IMR-90 (cell line): ENCODE measurements around the gene NPR2. TPM values are rescaled to one million over a fixed set of nuclear protein-coding genes. Genes with fewer than 3 reads are reported as not detected.

Source experiments
- ATAC-seq: fragments of 200-7000 bp; cut with Tn5 transposase; 2 replicates; pipeline ENCODE4 v1.9.1; 2020; ENCODE audit warnings: low read depth, mild to moderate bottlenecking, moderate library complexity
- BruUV-seq: library from RNA; stranded (reverse); fragments of 400-500 nt; replicated peaks from 2 replicates; lab custom pipeline; 2021; lab: Mats Ljungman, UMichigan
- CTCF ChIA-PET: fragments of 300-600 bp; formaldehyde crosslinking; extraction: SDS; loops from one replicate; lab custom pipeline; 2021; ENCODE audit warnings: antibody characterized with exemption; lab: Yijun Ruan, JAX
- POLR2A ChIA-PET: fragments of 300-600 bp; sonication (Branson Sonifier 250); formaldehyde crosslinking; loops from one replicate; lab custom pipeline; 2022; ENCODE audit warnings: antibody characterized with exemption; ENCODE audit not compliant: unreplicated experiment; lab: Charles Lee
- DNase-seq: peaks from one replicate; pipeline ENCODE4 v3.0.0; 2013
- H2AFZ ChIP-seq: replicated peaks from 2 replicates; pipeline ENCODE3; 2013; ENCODE audit warnings: low read length, mild to moderate bottlenecking; ENCODE audit not compliant: poor library complexity
- H2AK5ac ChIP-seq: 2 replicates; pipeline ENCODE4 v1.6.1; 2013; ENCODE audit warnings: low read depth, low read length, inconsistent platforms
- H2AK9ac ChIP-seq: replicated peaks from 2 replicates; pipeline ENCODE3; 2013; ENCODE audit warnings: mild to moderate bottlenecking, low read depth, low read length, moderate library complexity; ENCODE audit not compliant: poor library complexity
- H2BK120ac ChIP-seq: 2 replicates; pipeline ENCODE4 v1.6.1; 2013; ENCODE audit warnings: low read depth, low read length, inconsistent platforms
- H2BK15ac ChIP-seq: 3 replicates; pipeline ENCODE4 v1.6.1; 2013; ENCODE audit warnings: low read depth, low read length, inconsistent platforms
- H2BK20ac ChIP-seq: 2 replicates; pipeline ENCODE4 v1.6.1; 2013; ENCODE audit warnings: low read depth, mild to moderate bottlenecking, inconsistent platforms, low read length, moderate library complexity
- H2BK5ac ChIP-seq: 2 replicates; pipeline ENCODE4 v1.6.1; 2013; ENCODE audit warnings: mild to moderate bottlenecking, low read depth, low read length, inconsistent platforms; ENCODE audit not compliant: poor library complexity, severe bottlenecking
- H3K14ac ChIP-seq: replicated peaks from 2 replicates; pipeline ENCODE4 v1.6.1; 2013; ENCODE audit warnings: low read depth, low read length, inconsistent platforms
- H3K18ac ChIP-seq: 2 replicates; pipeline ENCODE4 v1.6.1; 2013; ENCODE audit warnings: low read depth, low read length, control low read depth
- H3K23ac ChIP-seq: 2 replicates; pipeline ENCODE4 v1.6.1; 2013; ENCODE audit warnings: low read depth, low read length, inconsistent platforms
- H3K27ac ChIP-seq: 2 replicates; pipeline ENCODE4 v1.5.1; 2013; ENCODE audit warnings: mild to moderate bottlenecking, control low read depth, low read length; ENCODE audit not compliant: insufficient read depth
- H3K27me3 ChIP-seq: 2 replicates; pipeline ENCODE4 v1.6.1; 2013; ENCODE audit warnings: low read length; ENCODE audit not compliant: control insufficient read depth, insufficient read depth
- H3K36me3 ChIP-seq: 2 replicates; pipeline ENCODE4 v1.6.1; 2013; ENCODE audit warnings: low read length, mixed read lengths; ENCODE audit not compliant: control insufficient read depth, insufficient read depth
- H3K4ac ChIP-seq: 2 replicates; pipeline ENCODE4 v1.6.1; 2013; ENCODE audit warnings: low read depth, low read length, inconsistent platforms
- H3K4me1 ChIP-seq: 2 replicates; pipeline ENCODE4 v1.6.1; 2013; ENCODE audit warnings: low read length, mixed read lengths; ENCODE audit not compliant: control insufficient read depth, insufficient read depth
- H3K4me2 ChIP-seq: 2 replicates; pipeline ENCODE4 v1.6.1; 2013; ENCODE audit warnings: low read depth, mild to moderate bottlenecking, control low read depth, low read length, moderate library complexity
- H3K4me3 ChIP-seq: 2 replicates; pipeline ENCODE4 v1.5.1; 2013; ENCODE audit warnings: low read depth, mild to moderate bottlenecking, control low read depth, low read length, moderate library complexity; ENCODE audit not compliant: insufficient read depth
- H3K56ac ChIP-seq: 2 replicates; pipeline ENCODE4 v1.6.1; 2013; ENCODE audit warnings: low read length, inconsistent platforms; ENCODE audit not compliant: insufficient read depth; ENCODE audit errors: extremely low read depth
- H3K79me1 ChIP-seq, 2 experiments: 2 replicates each; pipeline ENCODE4 v1.6.1; 2013; ENCODE audit warnings: low read length in 2 of 2, inconsistent platforms in 1 of 2, low read depth in 1 of 2
- H3K9ac ChIP-seq: 2 replicates; pipeline ENCODE4 v1.6.1; 2013; ENCODE audit warnings: low read depth, low read length, control low read depth
- H3K9me1 ChIP-seq: 2 replicates; pipeline ENCODE4 v1.6.1; 2013; ENCODE audit warnings: low read length, inconsistent platforms; ENCODE audit not compliant: insufficient read depth
- H3K9me3 ChIP-seq: 2 replicates; pipeline ENCODE4 v1.6.1; 2013; ENCODE audit warnings: low read length; ENCODE audit not compliant: control insufficient read depth, insufficient read depth
- H4K20me1 ChIP-seq: 2 replicates; pipeline ENCODE4 v1.6.1; 2013; ENCODE audit warnings: low read length, inconsistent platforms; ENCODE audit not compliant: insufficient read depth
- H4K5ac ChIP-seq: 2 replicates; pipeline ENCODE4 v1.6.1; 2013; ENCODE audit warnings: mild to moderate bottlenecking, low read depth, low read length, control low read depth
- H4K8ac ChIP-seq, 2 experiments: 2 replicates each; pipeline ENCODE4 v1.6.1; 2013; ENCODE audit warnings: low read depth in 2 of 2, low read length in 2 of 2, control low read depth in 1 of 2, inconsistent platforms in 1 of 2
- H4K91ac ChIP-seq: 2 replicates; pipeline ENCODE4 v1.6.1; 2013; ENCODE audit warnings: low read depth, low read length, inconsistent platforms; ENCODE audit not compliant: insufficient read depth
- CEBPB ChIP-seq: IDR thresholded peaks from 2 replicates; pipeline ENCODE4 v1.6.1; 2012; ENCODE audit warnings: low read depth, low read length, improper control_type of control experiment
- CHD1 ChIP-seq: IDR thresholded peaks from 2 replicates; pipeline ENCODE4 v1.6.1; 2012; ENCODE audit warnings: low read depth, low read length, improper control_type of control experiment
- CTCF ChIP-seq: conservative IDR thresholded peaks from 2 replicates; pipeline ENCODE4 v1.5.1; 2012; ENCODE audit warnings: mild to moderate bottlenecking, low read depth, low read length, improper control_type of control experiment
- ELK1 ChIP-seq: fragments of 150-350 bp; IDR thresholded peaks from 2 replicates; pipeline ENCODE4 v1.6.1; 2016; ENCODE audit warnings: low read depth, mild to moderate bottlenecking, low read length, moderate library complexity, borderline replicate concordance
- FOS ChIP-seq: fragments of 150-350 bp; IDR thresholded peaks from 2 replicates; pipeline ENCODE4 v1.6.1; 2016; ENCODE audit warnings: low read depth, low read length
- MAFK ChIP-seq: IDR thresholded peaks from 2 replicates; pipeline ENCODE4 v1.6.1; 2012; ENCODE audit warnings: low read depth, low read length, improper control_type of control experiment
- MXI1 ChIP-seq: IDR thresholded peaks from 2 replicates; pipeline ENCODE4 v1.6.1; 2012; ENCODE audit warnings: low read depth, mild to moderate bottlenecking, low read length, moderate library complexity, borderline replicate concordance
- NFE2L2 ChIP-seq: fragments of 150-350 bp; IDR thresholded peaks from 2 replicates; pipeline ENCODE4 v1.6.1; 2016; ENCODE audit warnings: low read depth, mild to moderate bottlenecking, low read length
- POLR2A ChIP-seq: IDR thresholded peaks from 2 replicates; pipeline ENCODE4 v1.6.1; 2012; ENCODE audit warnings: mild to moderate bottlenecking, low read depth, low read length
- RAD21 ChIP-seq: IDR thresholded peaks from 2 replicates; pipeline ENCODE4 v1.6.1; 2012; ENCODE audit warnings: low read length, improper control_type of control experiment
- RCOR1 ChIP-seq: IDR thresholded peaks from 2 replicates; pipeline ENCODE4 v1.6.1; 2012; ENCODE audit warnings: mild to moderate bottlenecking, low read length, improper control_type of control experiment; ENCODE audit not compliant: insufficient replicate concordance
- RFX5 ChIP-seq: IDR thresholded peaks from 2 replicates; pipeline ENCODE4 v1.8.0; 2012; ENCODE audit warnings: low read depth, mild to moderate bottlenecking, low read length, moderate library complexity
- USF2 ChIP-seq: fragments of 150-350 bp; IDR thresholded peaks from 2 replicates; pipeline ENCODE4 v1.6.1; 2017; ENCODE audit warnings: mild to moderate bottlenecking, antibody characterized with exemption, low read length, low read depth
- WGBS, 2 experiments: methylation state at CpG; one replicate each; pipeline versions ENCODE4 v1.1.5 to v1.1.7; 2013; ENCODE audit warnings: missing lambda C conversion rate in 2 of 2; ENCODE audit not compliant: insufficient read length in 1 of 2; ENCODE audit errors: extremely low coverage in 2 of 2; 5-methylcytosine and 5-hydroxymethylcytosine counted together
- dilution Hi-C: fragments of 300-500 bp; cut with HindIII; formaldehyde crosslinking; loops from one replicate; pipeline ENCODE4 v1.14.3; 2018; ENCODE audit warnings: low sequenced_read_pairs; ENCODE audit not compliant: unreplicated experiment
- in situ Hi-C: fragments of 300-500 bp; cut with MboI; formaldehyde crosslinking; loops from 3 replicates; pipeline ENCODE4 v1.14.3; 2019; ENCODE audit warnings: low sequenced_read_pairs, inconsistent platforms, mixed read lengths
- intact Hi-C: fragments of 100-400 bp; cut with micrococcal nuclease; formaldehyde crosslinking; loops from 2 replicates; pipeline ENCODE4 v1.10.0; 2022
- polyA plus RNA-seq, 3 experiments: library from polyadenylated mRNA; depleted of rRNA; stranded (reverse); fragments of >200 nt; gene quantifications; 2 replicates each; pipeline ENCODE4 v1.2.3, GENCODE V29; 2012; ENCODE audit warnings: low replicate concordance in 1 of 3
- total RNA-seq: library from RNA; depleted of rRNA; stranded (reverse); fragments of >200 nt; gene quantifications from 2 replicates; pipeline ENCODE4 v1.2.3, GENCODE V29; 2012

The NPR2 gene
- total and polyA plus RNA-seq, 2 of the 4 experiments (the other 2 are of a cell fraction): 5.2 to 35.7 TPM

- H2BK20ac ChIP-seq: no peak overlapping the region
- H2AK9ac ChIP-seq: no peak overlapping the region
- no peak overlapping the region for H3K27ac ChIP-seq
- H3K4ac ChIP-seq: no peak overlapping the region
- no CpG with 5 or more reads among the region's 4 CpGs for WGBS, 2 experiments
- POLR2A ChIA-PET: no interaction called here
- no peak overlapping the region for H4K5ac ChIP-seq
- no peak overlapping the region for H4K8ac ChIP-seq
- in situ Hi-C loops (loop anchor here (5.0 kb wide), 1 partner anchor 106 kb away; no protein-coding TSS in a partner anchor), dilution Hi-C loops (no loop called here), intact Hi-C loops (no loop called here)
- CTCF ChIA-PET: no interaction called here
- H3K36me3 ChIP-seq: no peaks in the 10 kb centered on the region
- ATAC-seq (no peak), DNase-seq (no peak)
- H3K56ac ChIP-seq: no peak overlapping the region
- no peak overlapping the region for H3K18ac ChIP-seq
- no TSS peak for BruUV-seq
- no peaks in the 10 kb centered on the region; the same call in 1 of the 2 replicates for H3K9me1 ChIP-seq
- H3K9me3 ChIP-seq: no peaks in the 10 kb centered on the region
- no peak overlapping the region for H4K91ac ChIP-seq
- H2AK5ac ChIP-seq: no peak overlapping the region
- no peak overlapping the region for H2AFZ ChIP-seq
- H3K4me3 ChIP-seq: no peak overlapping the region
- no peak for TF ChIP-seq CTCF
- no peak for TF ChIP-seq NFE2L2
- no peak for TF ChIP-seq CHD1
- TF ChIP-seq RFX5: no peak
- TF ChIP-seq RAD21: no peak
- no peak for TF ChIP-seq MAFK
- TF ChIP-seq POLR2A: no peak
- TF ChIP-seq CEBPB: no peak
- TF ChIP-seq RCOR1: no peak
- no peak for TF ChIP-seq ELK1
- no peak for TF ChIP-seq USF2
- TF ChIP-seq MXI1: no peak
- TF ChIP-seq FOS: no peak
- H3K79me1 ChIP-seq: no peaks in the 10 kb centered on the region
- H3K4me1 ChIP-seq: peaks cover 1% of the 10 kb centered on the region; the same call in 1 of the 2 replicates
- H3K9ac ChIP-seq: no peak overlapping the region
- no peak overlapping the region for H3K14ac ChIP-seq
- no peak overlapping the region for H2BK5ac ChIP-seq
- no peaks in the 10 kb centered on the region for H4K20me1 ChIP-seq
- no peak overlapping the region for H3K23ac ChIP-seq
- peaks cover 28% of the 10 kb centered on the region for H3K27me3 ChIP-seq
- no peak overlapping the region for H3K4me2 ChIP-seq
- no peak overlapping the region for H2BK15ac ChIP-seq
- H2BK120ac ChIP-seq: no peak overlapping the region
These were observed 15.4 kb upstream of the NPR2 start for GRCh38 chr9:35776018-35776417.
